Pons (tissue), 1 donor: ENCODE data around the gene BAIAP2L1.
"Not testable (repeated sequence)": the region's sequence is repeated elsewhere in the genome, so short reads cannot be mapped to it uniquely, and the experiment has no call there.

Experiments
- DNase-seq: peaks from one replicate; pipeline ENCODE4 v3.0.0-alpha.2; 2016; ENCODE audit warnings: low spot score

The BAIAP2L1 gene

DNA sequence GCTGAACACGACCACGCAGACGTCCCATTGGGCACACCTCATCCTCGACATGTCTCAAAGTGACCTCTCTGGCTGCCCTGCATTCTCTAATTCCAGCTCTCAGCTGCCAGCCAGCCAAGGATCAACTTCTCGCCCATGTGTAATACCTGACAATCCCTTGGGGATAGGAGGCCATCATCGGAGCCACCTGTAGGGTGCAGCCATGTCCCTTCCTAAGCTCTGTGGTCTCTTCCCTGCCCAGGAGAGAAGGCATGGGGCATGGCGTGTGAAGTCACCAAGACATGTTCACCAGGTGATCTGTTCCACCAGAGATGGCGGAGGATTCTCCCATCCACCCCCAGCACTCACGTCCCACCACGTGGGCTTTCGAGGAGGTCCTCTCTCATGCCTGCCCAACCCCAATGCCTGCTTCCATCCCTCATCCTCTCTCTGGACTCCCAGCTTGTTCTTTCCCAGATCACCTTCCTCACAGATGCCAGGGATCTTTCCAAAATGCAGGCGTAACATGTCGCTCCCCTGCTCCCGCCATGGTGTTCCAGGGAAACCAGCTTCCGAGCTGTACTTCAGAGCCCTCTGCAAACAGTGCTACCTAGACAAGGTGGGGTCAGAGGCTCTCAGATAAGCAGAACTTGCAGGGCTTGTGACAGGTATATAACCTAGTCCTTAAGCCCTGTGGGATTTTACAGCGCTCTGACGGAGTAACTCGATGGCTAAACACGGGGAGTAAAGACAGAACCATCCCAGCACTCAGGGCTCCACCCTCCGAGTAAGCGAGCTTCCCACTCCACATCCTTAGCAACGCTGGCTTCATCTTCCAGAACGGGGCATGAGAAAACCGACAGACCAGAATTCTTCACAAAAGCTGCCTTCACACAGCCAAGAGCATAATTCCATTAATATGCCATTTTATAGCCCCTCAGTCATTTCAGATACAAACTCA is 78.3 kb downstream of the BAIAP2L1 start:
- DNase-seq = no peak

DNA sequence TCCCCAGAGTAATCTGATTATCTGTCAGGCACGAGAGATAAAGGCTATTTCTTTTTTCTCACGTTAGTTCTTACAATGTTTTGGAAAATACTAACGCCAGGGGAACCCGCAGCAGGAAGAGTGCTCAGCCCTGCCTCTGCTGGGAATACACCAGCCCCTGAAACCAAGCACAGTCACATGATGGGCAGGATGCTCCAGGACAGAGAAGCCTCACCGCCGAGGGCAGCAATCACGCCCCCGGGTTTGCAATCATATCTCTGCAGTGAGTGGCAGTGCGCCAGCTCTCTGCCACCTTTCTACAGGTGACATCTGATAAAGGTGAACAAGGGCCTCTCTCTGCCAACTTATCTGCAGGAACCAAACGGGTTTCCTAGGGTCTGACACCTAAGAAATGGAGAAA is 79.6 kb downstream of the BAIAP2L1 start:
- DNase-seq = no peak

DNA sequence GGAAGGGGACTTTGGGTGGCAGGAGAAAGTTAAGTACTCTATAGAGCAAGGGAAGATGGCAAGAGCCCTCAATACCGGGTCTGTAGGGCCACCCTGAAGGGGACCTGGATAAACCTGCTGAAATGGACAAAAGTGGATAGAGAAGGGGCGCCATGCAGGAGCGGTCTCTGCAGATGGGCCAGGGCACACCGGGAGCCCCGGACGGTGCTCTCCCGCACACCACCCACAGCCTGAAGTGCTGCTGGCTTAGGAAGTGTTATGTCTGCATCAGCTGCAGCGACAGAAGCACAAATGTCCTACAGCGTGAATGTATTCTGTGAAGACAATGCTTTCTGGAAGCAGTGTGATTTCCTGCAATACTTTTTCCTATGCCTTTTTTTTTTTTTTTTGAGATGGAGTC is 81.7 kb downstream of the BAIAP2L1 start:
- no peak for DNase-seq

DNA sequence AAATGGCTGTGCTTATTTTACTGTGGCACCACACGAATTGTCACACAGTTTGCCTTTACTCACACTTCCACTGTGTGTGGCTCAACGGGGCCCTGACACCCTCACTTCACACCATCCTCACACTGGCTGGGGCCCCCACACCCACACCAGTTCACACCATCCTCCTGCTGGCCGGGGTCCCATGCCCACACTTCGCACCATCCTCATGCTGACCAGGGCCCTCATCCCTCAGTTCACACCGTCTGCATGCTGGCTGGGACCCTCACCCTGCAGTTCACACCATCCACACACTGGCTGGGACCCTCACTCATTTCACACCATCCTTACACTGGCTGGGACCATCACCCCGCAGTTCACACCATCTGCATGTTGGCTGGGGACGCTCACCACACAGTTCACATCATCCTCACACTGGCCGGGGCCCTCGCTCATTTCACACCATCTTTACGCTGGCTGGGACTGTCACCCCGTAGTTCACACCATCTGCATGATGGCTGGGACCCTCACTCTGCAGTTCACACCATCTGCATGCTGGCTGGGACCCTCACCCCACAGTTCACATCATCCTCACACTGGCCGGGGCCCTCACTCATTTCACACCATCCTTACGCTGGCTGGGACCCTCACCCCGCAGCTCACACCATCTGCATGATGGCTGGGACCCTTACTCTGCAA is 83.4 kb downstream of the BAIAP2L1 start:
- no peak for DNase-seq

DNA sequence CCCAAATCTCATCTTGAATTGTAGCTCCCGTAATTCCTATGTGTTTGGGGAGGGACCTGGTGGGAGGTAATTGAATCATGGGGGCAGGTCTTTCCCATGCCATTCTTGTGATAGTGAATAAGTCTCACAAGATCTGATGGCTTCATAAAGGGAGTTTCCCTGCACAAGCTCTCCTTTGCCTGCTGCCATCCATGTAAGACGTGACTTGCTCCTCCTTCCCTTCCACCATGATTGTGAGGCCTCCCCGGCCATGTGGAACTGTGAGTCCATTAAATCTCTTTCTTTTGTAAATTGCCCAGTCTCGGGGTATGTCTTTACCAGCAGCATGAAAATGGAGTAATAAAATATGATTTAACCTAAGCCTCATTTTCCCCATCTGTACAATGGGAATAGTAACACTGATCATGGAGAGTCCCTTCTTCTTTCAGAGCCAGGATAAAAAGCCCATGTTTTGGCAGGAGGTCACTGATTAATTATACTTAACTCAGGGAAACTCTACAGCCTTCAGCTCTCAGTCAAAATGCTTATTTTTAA is 84.8 kb downstream of the BAIAP2L1 start:
- DNase-seq = not testable (repeated sequence)

DNA sequence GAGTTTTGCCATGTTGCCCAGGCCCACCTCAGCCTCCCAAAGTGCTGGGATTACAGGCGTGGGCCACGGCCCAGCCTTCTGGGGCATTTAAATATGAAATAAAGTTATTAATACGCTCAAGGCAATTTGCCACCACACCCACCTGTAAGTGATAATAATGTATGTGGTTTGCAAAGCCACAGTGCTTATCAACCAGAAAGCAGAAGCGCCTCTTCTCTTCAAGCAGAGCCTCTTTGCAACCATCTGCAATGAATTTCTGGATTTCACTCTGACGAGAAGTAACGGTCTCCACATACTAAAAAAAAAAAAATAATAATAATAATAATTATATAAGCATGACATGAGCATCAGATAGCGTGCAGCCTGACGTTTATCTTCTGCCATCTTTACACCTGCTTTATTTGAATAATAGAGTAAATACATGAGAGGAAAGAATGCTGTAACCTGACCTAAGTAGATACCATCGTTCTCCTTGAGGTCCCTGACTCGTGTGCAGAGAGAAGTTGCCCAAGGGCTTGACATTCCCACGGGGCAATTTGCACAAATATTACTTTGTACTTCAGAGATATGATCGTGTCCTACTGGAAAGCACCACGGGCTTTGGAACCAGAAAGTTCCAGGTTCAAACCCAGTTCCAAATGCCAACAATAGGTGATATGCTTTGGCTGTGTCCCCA is 85.4 kb downstream of the BAIAP2L1 start:
- DNase-seq = no peak

DNA sequence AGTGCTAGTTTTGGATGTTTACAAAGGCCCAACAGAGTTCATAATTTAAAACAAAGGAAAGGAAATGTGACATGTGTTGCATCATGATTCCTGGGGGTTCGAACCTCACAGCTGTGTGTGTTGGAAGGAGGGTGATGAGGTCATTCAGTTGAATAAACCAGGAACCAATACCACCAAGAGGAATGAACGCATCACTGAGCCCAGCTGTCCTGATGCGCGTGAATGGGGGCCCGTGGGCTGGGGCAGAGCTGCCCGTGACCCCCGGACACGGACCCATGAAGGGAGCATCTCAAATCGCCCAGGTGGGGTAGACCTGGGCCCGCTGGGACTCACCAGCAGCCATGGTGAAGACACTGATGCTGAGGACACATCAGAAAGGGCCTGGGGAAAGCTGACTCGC is 86.4 kb downstream of the BAIAP2L1 start:
- DNase-seq = no peak

DNA sequence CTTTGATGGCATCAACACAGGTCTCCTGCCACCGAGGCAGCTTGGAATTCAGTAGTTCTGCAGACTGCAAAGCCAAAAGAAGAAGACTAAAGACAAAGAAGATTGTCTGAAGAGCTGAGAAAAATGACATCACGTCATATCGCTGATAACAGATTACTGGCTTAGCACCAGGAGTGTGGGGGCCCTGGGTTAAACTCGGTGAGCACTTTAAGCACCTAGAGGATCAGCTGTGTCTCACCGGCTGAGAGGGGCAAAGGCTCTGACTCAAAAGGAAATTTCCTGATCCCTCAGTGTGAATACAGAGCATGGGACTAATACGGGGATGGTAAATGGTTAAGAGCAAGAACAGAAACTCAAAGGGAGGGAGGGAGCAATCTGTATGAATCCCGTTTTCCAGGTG is 88.7 kb downstream of the BAIAP2L1 start:
- DNase-seq = no peak

DNA sequence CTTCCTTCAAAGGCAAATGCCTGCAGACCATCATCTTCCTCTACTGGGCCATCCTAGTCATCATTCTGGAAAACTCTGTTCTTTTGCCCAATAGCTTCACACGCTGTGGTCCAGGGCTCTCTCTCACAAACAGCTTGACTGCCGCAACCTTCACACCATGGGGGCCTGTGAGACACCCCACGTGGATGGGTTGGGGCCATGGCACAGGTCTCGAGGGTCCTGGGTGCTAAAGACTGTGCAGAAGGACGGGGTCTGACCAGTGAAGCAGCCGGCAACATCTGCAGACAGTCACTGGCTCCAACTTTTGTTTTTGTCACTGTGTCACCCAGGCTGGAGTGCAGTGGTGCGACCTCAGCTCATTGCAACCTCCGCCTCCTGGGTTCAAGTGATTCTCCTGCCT is 91.3 kb downstream of the BAIAP2L1 start:
- DNase-seq = no peak

DNA sequence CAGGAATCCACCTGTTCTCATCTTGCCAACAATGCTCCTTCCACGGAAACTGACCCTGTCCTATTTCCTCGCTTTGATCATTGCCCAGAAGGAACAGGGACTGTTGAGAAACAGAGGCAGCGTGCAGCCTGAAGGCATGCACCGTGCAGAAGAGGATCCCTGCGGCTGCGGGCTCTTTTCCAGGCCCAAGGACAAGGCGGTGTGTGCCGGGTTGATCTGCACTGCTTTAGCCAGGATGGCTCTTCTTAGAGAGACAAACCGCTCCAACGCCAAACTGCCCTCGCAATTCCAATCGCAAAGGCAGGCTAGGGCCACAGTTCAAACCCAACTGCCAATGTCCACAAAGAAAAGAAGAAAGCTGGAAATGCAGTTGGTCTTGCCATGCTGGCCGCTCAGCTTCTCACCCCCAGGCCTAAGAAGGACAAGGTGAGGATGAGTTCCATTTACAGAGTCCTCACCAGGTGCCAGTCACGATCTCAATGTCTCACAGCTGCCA is 92.9 kb downstream of the BAIAP2L1 start:
- no peak for DNase-seq

DNA sequence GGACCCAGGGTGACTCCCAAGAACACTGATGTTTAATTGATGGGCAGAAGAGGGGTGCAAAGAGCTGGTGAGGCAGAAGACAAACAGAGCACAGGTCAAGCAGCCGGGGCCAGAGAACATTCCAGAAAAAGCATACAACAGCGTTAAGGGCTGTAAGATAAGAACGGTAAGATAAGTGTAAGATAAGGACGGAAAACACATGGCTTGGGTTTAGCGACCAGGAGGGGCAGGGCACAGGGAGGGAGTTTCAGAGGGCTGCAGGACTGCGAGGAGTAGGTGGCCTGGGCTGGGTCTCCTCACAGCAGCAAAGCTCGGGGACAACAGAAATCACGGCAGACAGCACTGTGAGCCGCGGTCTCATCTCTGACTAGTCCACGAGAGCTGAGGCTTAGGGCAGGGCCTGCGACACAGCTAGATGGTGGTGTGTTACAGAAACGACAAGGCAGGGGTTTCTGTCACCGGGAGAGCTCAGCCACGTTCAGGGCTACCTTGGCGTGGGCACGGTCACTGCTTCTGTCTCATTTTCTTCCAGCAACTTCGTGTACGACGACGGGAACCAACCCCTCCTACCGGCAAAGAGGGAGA is 94.8 kb downstream of the BAIAP2L1 start:
- no peak for DNase-seq

DNA sequence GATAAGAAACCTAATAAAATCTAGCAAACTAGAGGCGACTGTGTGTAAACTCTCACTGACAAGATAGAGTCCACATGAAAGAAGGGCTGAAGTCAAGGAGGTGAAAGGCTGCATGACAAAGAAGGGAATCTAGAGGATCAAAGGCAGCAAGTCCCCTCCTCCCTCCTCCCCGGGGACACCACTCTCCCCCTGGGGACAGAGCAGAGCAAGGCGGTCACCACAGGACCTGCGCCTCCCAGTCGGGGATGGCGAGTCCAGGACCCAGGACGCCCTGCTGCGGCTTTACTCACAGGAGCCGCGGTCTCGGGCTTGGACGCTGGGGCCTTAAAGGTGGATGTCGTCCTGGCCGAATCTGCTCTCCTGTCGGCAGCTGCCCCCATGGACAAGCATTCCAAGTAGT is 97.0 kb downstream of the BAIAP2L1 start:
- no peak for DNase-seq

DNA sequence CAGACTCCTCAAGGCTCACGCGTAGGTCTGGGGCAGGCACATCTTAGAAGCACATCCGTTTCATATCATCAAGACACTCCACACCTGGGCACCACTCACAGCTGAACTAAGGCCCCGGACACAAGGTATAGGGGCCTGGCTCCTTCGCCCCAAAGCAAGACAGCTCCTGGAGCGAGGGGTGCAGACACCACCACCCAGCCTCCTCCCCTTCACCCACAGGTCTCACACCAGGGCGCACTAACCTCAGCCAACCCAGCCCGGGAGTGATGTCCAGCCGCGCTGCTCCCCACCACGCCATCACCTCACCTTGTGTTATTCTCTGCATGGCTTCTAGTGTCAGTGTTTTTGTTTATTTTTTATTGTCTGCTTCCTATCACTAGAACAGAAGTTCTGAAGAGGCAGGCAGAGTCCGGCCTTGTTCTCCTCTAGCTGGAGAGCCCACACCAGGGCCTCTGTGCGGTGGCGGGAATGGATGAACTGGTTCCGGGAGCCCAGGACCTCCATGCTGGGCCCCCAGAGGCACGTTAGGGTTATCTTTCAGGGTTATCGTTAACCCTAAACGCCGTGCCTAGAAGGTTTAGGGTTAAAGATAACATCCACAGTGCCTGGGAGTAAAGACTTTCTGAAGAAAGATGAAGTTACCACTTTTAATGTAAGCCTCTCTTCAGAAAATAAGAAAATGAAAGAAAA is 97.6 kb downstream of the BAIAP2L1 start:
- DNase-seq = no peak

DNA sequence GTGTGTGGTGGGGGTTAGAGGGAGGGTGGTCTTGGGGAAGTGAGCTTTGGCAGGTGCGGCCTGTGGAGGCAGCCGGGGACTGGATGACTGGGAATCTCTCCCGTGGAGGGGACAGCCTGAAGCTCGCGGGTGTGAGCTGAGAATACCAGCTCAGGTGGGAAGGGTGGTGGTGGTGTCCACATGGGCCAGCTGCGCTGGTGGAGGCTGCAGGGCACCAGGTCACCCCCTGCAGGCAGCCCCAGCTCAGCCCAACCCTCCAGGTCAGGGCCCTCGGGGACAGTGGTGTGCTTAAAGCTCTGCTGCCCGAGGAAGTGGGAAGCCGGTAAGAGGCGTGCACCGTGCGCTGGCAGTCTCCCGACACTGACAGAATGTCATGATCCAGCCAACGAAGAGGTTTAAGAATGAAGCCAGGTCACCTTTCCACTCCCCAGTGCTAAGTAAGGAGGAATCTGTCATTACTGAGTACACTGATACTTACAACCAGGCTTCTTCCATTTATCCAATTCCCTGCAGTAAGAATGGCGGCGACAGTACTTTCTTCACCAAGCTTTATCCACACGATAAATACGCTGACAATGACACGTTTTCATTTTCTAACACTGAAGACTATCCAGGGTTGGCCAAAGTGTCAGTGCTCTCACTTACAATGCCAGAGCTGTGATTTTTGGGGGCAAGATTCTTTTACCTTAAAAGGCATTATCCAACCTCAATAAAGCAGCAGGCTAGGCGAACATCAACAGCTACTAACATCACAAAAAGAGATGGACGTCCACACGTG is 99.0 kb downstream of the BAIAP2L1 start:
- no peak for DNase-seq

DNA sequence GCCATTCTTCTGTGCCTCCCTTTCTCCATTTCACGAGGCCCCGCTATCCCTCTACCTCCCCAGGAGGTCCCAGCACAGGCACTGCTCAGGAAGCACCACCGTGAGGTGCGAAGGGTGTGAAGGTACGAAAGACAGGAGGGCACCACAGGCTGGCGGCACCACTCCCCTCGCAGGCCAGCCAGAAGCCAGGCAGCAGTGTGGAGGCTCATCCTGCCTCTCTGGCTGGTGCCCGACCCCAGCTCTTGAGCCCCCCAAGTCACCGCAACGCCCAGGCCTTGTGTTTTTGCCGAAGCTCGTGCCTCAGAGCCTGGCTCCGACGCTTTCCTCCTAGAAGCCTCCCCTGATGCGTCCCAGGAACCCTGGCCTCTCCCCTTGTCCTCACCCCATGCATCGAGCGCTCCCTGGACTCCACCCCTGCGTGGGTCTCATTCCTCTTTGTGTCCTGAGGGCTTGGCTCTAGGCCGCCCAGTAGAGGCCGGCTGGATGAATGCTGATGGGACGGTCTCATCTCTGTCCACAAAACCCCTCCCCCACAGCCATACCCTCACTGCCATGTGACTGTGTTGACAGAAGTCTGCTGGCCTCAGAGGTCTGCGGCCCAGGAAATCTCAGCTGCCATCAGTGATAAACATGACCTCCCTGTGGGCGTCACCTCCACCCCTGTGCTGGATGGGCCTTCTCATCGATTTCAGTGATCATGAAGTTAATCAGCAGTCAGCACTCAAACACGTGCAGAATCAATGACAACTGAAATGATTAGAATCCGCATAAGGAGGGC is 100.1 kb downstream of the BAIAP2L1 start:
- no peak for DNase-seq

DNA sequence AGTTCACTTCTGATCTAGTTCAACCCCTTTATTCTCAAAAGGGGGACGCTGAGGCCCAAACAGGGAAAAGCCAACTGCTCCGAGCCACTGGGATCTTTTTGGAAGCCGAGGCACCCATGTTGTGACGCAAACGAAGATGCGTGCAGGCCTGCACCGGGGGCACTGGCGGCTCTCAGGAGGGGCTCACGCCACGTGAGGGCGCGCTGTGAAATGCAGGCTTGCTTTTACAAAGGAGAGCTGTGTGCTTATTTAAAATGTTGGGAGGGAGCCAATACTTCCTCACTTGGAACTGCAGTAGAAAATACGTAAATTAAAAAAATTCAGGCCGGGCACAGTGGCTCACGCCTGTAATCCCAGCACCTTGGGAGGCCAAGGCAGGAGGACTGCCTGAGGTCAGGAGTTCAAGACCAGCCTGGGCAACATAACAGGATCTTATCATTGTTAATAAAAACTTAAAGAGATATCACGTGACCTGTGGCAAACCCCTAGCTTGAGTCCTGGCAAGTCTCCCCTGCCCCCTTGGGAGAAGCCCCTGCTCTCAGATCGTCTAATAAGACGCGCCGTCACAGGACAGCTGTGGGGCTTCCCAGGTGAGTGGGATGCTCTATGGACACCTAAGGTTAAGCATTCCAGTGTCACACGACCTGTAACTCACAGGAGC is 103.1 kb downstream of the BAIAP2L1 start:
- DNase-seq = no peak

DNA sequence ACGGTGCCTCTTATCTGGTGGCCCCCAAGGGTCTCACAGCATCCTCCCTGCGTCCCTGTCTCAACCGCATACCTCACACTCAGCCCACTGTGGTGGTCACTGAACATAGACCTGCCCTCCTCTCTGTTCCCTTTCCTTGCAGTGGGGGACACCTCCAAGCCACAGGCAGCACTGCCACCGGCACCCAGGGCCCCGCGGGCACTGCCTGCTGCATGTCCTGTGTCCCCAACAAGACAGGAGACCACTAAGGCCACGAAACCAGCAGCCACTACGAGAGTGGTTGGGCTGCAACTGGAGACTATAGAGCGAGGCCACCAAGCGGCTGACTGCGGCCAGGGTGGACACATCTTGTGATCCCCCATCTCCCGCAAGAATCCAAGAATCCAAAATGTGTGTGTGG is 104.1 kb downstream of the BAIAP2L1 start:
- no peak for DNase-seq

DNA sequence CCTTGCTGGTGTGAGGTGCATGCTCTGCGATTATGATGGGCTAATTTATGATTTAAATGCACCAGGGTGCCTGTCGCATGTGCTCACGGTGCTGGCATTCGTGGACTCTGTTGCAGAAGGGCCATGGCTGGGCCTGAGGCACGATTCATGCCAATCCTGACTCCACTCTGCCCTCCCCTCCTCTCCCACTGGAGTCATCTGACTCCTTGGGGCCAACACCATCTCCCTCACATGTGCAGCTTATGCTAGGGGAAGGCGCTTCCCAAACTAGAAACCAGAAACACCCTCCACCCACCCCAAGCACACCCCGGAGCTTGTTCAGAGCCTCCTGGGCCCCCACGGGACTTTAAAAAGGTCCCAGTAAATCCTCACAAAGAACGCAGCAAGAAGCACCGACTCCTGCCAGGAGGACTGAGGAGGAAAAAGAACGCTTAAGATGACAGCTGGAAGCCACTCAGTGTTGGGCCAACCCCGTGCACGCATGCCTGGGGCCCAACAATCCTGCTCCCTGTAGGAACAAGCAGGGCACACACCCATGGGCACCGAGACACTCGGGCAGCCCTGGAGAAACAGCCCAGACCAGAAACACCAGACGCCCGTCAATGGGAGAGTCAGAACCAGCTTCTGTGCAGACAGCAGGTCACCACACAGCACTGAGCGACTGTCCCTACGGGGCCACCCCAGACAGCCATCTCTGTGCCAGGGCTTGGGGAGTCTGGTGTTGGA is 105.3 kb downstream of the BAIAP2L1 start:
- no peak for DNase-seq
